GM21528 (cell line): ENCODE measurements around the gene MMD.
"Not testable (repeated sequence)": the region's sequence is repeated elsewhere in the genome, so short reads cannot be mapped to it uniquely, and the experiment has no call there.

Experiments
- ATAC-seq: cut with Tn5 transposase; IDR thresholded peaks from one replicate; pipeline ENCODE4 v1.9.1; 2021; ENCODE audit warnings: mild to moderate bottlenecking, moderate library complexity; ENCODE audit not compliant: unreplicated experiment, low FRiP score

The MMD gene

GRCh38 chr17:55444471-55445441 is 23.1 kb upstream of the MMD start:
- peak; percentile 80 for ATAC-seq

DNA sequence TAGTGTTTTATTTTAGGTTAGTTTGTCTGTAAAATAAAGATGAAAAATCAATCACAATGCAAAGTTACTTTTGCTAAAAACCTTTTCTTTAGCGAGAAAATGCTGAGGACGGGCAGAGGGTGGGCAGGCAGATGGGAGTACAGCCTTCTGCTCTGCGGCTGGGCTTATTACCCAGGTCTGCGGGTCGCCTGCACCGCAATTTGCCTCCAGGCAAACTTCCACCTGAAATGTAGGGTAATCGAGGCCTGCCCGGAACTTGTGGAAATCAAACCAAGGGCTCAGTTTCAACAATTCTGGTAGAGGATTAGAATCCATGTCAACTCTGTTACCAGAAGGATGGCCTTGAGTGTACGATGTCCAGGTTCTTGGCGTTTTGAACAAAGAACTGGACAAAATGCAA is 22.3 kb upstream of the MMD start:
- no peak for ATAC-seq

DNA sequence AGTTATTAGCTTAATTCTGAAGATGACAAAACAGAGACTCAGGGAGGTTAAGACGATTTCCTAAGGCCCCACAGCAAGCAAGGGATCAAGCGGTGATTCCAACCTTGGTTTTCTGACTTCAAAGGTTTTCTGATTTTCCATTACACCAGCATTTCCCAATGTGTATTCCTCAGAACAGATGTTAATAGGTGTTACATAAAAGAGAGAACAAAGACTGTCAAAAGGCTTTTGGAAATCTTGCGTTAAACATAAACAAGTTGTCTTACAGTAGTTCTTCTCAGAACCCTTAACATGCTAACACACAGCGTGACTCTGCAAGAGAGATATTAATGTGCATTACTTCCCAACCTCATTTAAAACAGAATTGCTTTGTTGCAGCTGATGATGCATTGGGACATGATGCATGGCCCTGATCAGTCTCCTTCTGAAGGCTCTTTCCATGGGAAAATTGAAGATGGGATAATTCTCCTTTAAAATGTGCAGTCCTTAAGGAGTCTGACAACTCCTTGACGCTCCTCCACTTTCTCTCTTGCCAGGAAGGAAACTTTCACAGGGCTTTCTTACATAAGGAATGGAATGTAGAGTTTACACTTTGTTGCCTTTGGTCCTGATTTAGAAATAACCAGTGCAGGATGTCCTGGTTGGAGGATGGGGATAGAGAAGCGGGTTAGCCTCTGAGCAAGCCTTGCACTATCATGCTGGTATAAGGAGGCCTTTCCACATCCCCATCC is 21.5 kb upstream of the MMD start:
- ATAC-seq: no peak

DNA sequence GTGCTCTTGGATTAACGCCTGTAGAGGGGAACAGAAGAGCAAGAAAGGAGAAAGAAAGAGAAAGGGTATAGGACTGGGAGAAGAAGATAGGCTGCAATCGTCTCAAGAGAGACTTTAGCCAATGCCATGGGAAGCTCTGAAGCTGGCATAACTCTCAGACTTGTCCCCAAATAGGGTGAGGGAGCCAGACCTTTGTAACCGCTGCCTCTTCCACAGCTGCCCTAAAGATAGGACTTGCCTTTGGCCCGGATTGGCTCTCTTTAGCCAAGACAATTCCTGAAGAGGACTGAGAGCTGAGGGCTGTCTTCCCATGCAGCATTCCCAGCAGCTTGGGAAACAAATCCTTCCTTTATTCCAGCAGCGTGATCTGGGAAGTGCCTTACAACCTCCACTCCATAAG is 20.8 kb upstream of the MMD start:
- no peak for ATAC-seq

DNA sequence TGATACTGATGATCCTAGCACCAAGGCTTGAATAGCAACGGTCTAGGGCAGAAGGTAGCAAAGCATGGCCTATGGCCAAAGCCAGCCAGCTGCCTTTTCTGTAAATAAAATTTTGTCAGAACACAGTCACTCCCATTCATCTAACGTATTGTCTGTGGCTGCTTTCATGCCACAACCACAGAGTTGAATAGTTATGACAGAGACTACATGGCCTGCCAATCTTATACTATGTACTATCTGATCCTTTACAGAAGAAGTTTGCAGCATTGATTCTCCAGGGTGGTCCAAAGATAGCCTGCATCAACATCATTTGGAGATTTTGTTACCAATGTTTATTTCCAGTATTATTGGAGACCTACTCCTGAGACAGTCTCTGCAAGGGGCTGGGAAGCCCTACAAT is 19.9 kb upstream of the MMD start:
- ATAC-seq: no peak

DNA sequence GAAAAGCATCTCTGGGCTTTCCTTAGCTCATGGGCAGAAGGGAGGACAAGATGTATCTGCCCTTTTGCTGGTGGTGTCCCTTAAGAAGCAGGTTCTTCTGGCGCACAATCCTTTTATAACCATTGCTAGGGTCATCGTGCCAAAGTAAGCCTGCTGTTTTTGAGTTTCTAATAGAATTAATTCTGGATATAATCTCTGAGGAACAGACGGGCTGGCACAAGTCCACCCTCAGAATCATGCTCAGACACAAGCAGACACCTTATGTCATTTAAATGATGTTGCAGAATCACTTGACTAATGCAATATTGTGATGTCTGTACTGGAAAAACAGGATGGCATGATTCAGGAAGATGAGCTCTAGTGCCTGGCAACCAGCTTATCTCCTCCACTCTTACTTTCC is 18.8 kb upstream of the MMD start:
- ATAC-seq: no peak

- peak; percentile 68 for ATAC-seq
Measured at GRCh38 chr17:55437159-55437605, 15.5 kb upstream of the MMD start.

- peak; percentile 28 for ATAC-seq
Measured at GRCh38 chr17:55436224-55437158, 14.9 kb upstream of the MMD start.

GRCh38 chr17:55435408-55435807 is 13.8 kb upstream of the MMD start:
- ATAC-seq: no peak

GRCh38 chr17:55434721-55435120 is 13.1 kb upstream of the MMD start:
- no peak for ATAC-seq

DNA sequence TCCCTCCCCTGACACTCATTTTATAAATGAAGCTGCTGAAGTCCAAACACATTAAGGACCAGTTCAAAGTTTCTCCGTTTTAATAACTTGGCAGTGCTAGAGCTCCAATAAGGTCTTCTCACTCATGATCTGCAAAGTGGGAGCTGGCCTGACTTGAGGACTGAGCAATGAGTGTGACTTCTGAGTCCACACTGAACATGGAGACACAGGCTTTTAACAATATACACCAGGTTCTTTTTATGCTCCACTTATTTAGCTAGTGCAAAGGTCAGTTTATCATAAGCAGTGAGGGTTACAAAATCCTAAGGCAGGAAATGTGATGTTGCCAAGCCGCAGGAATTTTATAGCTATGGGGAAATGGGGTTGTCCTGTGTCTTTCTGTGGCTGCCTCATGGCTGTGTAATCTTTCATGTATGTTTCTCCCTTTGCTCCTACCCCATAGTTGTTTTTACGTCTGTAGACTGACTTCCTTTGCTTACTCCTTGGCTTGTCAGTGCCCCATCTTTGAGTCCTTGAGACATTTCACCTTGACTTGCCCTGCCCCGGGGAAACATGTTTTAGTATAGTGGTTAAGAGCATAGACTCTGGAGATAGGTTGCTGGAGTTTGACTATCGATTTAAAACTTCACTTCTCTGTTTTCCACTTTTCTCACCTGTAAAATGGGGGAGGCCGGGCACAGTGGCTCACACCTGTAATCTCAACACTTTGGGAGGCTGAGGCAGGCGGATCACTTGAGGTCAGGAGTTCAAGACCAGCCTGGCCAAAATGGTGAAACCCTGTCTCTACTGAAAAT is 12.2 kb upstream of the MMD start:
- ATAC-seq: no peak

DNA sequence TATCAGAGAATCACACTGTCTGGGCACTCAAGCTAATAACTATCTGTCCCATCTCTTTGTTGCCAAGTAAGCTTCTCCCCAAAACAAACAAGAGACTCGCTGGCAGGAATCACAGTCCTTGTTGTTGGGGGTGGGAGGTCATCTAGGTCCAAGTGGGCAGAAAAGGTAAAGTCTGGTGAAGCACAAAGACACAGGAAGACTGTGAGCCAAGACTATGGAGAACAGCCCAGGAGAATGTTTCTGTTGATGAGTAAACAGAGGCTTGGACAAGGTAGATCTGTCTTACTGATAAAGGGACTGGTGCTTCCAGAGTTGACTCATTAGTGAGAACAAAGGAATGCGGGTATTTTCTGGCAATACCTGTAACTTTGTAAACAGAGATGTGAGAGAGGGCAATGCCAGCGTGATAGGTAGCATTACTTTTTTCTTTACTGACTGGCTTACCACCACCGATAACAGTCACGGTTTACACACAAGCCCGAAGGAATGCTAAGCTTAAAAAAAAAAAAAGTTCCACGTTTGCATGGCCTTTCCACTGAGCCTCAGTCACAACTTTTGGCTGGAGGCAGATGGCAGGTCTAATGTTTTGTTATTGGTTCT is 11.5 kb upstream of the MMD start:
- ATAC-seq: no peak

- ATAC-seq: no peak
Measured at GRCh38 chr17:55432358-55433028, 10.9 kb upstream of the MMD start.

DNA sequence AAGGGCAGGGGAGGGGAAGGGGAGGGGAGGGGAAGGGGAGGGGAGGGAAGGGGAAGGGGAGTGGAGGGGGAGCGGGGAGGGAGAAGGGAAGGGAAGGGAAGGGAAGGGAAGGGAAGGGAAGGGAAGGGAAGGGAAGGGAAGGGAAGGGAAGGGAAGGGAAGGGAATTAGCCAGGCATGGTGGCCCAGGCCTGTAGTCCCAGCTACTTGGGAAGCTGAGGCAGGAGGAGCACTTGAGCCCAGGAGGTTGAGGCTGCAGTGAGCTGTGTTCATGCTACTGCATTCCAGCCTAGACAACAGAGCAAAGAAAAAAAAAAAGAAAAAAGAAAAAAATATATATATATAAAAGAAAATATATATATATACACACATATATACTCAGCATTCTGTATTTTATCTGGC is 10.3 kb upstream of the MMD start:
- ATAC-seq: not testable (repeated sequence)

- no peak for ATAC-seq
Measured at GRCh38 chr17:55430541-55431288, 9.1 kb upstream of the MMD start.

DNA sequence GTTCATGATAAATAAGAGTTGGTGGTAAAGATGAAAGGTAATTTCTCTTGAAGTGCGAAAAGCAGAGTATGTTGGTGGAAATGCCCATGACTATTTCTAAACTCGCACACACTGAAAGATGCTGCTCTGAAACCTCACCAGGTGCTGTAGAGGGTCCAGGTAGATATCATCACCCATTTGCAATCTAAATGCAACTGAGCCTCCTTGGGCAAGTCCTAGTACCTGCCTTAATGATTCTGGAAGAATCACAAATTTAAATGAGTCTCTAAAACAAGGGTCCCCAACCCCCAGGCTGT is 5.9 kb upstream of the MMD start:
- ATAC-seq: peak; percentile 24

GRCh38 chr17:55426851-55427586 is 5.4 kb upstream of the MMD start:
- ATAC-seq: peak; percentile 59
